Liver (tissue), 9 donors: ENCODE results near the gene UTP4. TPM values are rescaled to one million over a fixed set of nuclear protein-coding genes. Genes with fewer than 3 reads are reported as not detected.
"Not testable (repeated sequence)": the region's sequence is repeated elsewhere in the genome, so short reads cannot be mapped to it uniquely, and the experiment has no call there.

Source experiments
- DNase-seq: peaks from one replicate; pipeline ENCODE4 v3.0.0-alpha.2; 2017; ENCODE audit warnings: low spot score
- H3K27ac ChIP-seq, 2 donors: one replicate each; pipeline ENCODE4 v1.7.0; 2013; ENCODE audit warnings: inconsistent platforms in 2 of 2, low read length in 2 of 2, control low read depth in 1 of 2, low read depth in 1 of 2, mild to moderate bottlenecking in 1 of 2
- H3K27me3 ChIP-seq, 4 donors: one replicate each; pipeline versions ENCODE4 v1.6.1 to v1.7.0; 2013; ENCODE audit warnings: low read length in 3 of 4, inconsistent platforms in 1 of 4, mild to moderate bottlenecking in 1 of 4, moderate library complexity in 1 of 4; ENCODE audit not compliant: control insufficient read depth in 4 of 4, insufficient read depth in 4 of 4
- H3K36me3 ChIP-seq, 4 donors: one replicate each; pipeline versions ENCODE4 v1.6.1 to v1.7.0; 2013; ENCODE audit warnings: low read length in 3 of 4, mild to moderate bottlenecking in 3 of 4, low read depth in 1 of 4, moderate library complexity in 1 of 4; ENCODE audit not compliant: control insufficient read depth in 4 of 4, insufficient read depth in 3 of 4
- H3K4me1 ChIP-seq, 4 donors: one replicate each; pipeline versions ENCODE4 v1.6.1 to v1.7.0; 2013; ENCODE audit warnings: low read length in 3 of 4, mild to moderate bottlenecking in 3 of 4, moderate library complexity in 1 of 4; ENCODE audit not compliant: control insufficient read depth in 4 of 4, insufficient read depth in 4 of 4
- H3K4me3 ChIP-seq, 3 donors: one replicate each; pipeline versions ENCODE4 v1.6.1 to v1.7.0; 2013; ENCODE audit warnings: low read length in 3 of 3, control low read depth in 1 of 3, low read depth in 1 of 3, mild to moderate bottlenecking in 1 of 3
- H3K9ac ChIP-seq, 2 donors: one replicate each; pipeline ENCODE4 v1.7.0; 2013; ENCODE audit warnings: low read length in 2 of 2, mild to moderate bottlenecking in 2 of 2, moderate library complexity in 2 of 2, control low read depth in 1 of 2, low read depth in 1 of 2
- H3K9me3 ChIP-seq, 4 donors: one replicate each; pipeline versions ENCODE4 v1.6.1 to v1.7.0; 2013; ENCODE audit warnings: low read length in 3 of 4; ENCODE audit not compliant: control insufficient read depth in 4 of 4
- CTCF ChIP-seq: fragments of 150-350 bp; IDR thresholded peaks from 2 replicates; pipeline ENCODE4 v1.5.1; 2017; ENCODE audit warnings: improper control_type of control experiment, low read depth, low read length; ENCODE audit not compliant: missing input control
- EGR1 ChIP-seq, 2 donors: IDR thresholded peaks; 2 replicates each; pipeline ENCODE4 v1.6.1; 2016 to 2018; ENCODE audit warnings: antibody characterized with exemption in 2 of 2, low read depth in 2 of 2
- FOXA1 ChIP-seq: IDR thresholded peaks from 2 replicates; pipeline ENCODE4 v1.6.1; 2016; ENCODE audit warnings: antibody characterized with exemption
- FOXA2 ChIP-seq: IDR thresholded peaks from 2 replicates; pipeline ENCODE4 v1.6.1; 2016; ENCODE audit warnings: antibody characterized with exemption
- HNF4A ChIP-seq, 2 donors: conservative IDR thresholded peaks; 2 replicates each; pipeline ENCODE4 v1.6.1; 2016; ENCODE audit warnings: antibody characterized with exemption in 2 of 2, mild to moderate bottlenecking in 2 of 2
- HNF4G ChIP-seq: IDR thresholded peaks from 2 replicates; pipeline ENCODE4 v1.6.1; 2016; ENCODE audit warnings: antibody characterized with exemption
- JUND ChIP-seq, 2 donors: IDR thresholded peaks; 2 replicates each; pipeline ENCODE4 v1.6.1; 2016; ENCODE audit warnings: antibody characterized with exemption in 2 of 2
- MAX ChIP-seq: IDR thresholded peaks from 2 replicates; pipeline ENCODE4 v1.6.1; 2016; ENCODE audit warnings: antibody characterized with exemption
- NR2F2 ChIP-seq: IDR thresholded peaks from 2 replicates; pipeline ENCODE4 v1.6.1; 2016; ENCODE audit warnings: antibody characterized with exemption
- RAD21 ChIP-seq, 2 donors: IDR thresholded peaks; 2 replicates each; pipeline ENCODE4 v1.6.1; 2016; ENCODE audit warnings: antibody characterized with exemption in 2 of 2, mild to moderate bottlenecking in 2 of 2
- REST ChIP-seq: IDR thresholded peaks from 2 replicates; pipeline ENCODE4 v1.6.1; 2016; ENCODE audit warnings: antibody characterized with exemption, mild to moderate bottlenecking
- RXRA ChIP-seq, 2 donors: IDR thresholded peaks; 2 replicates each; pipeline ENCODE4 v1.6.1; 2017 to 2018; ENCODE audit warnings: antibody characterized with exemption in 2 of 2, mild to moderate bottlenecking in 1 of 2
- TAF1 ChIP-seq: conservative IDR thresholded peaks from 2 replicates; pipeline ENCODE4 v1.6.1; 2016; ENCODE audit warnings: antibody characterized with exemption, mild to moderate bottlenecking
- YY1 ChIP-seq: IDR thresholded peaks from 2 replicates; pipeline ENCODE4 v1.6.1; 2016; ENCODE audit warnings: antibody characterized with exemption, mild to moderate bottlenecking
- WGBS: extraction: QIAGEN DNeasy Blood & Tissue Kit; methylation state at CpG from one replicate; pipeline ENCODE4 v1.1.7; 2013; 5-methylcytosine and 5-hydroxymethylcytosine counted together
- polyA plus RNA-seq, 2 donors: library from polyadenylated mRNA; stranded (reverse) in 1 of 2; unstranded in 1 of 2; fragments of 200-250 nt in 1 of 2; fragments of >200 nt in 1 of 2; fragmentation: Nextera tagmentation in 1 of 2; extraction: Ambion mirVana in 1 of 2; gene quantifications; one replicate each; pipeline versions ENCODE4 v1.2.1 to v1.2.3, GENCODE V29; 2013 to 2015
- total RNA-seq, 2 donors: library from RNA; depleted of rRNA; stranded (reverse); fragments of >200 nt; gene quantifications; one replicate each; pipeline ENCODE4 v1.2.3, GENCODE V29; 2014
- donor health status: healthy.
- donor health status: healthy.
- donor health status: healthy.
- donor health status: healthy.
- donor health status: healthy.

The UTP4 gene
- total and polyA plus RNA-seq, 4 donors = 11.3 to 13.8 (median 12.4) TPM

- 85% methylated on average over 3 of the region's 3 CpGs for WGBS
- Histone ChIP-seq H3K27ac (no peak overlapping the region), H3K4me3 (no peak overlapping the region), H3K27me3 (no peaks in the 10 kb centered on the region), H3K9me3 (no peaks in the 10 kb centered on the region), H3K4me1 (peaks cover 10 to 27% (median 18%) of the 10 kb centered on the region in 4 donors), H3K36me3 (peaks cover 4 to 12% (median 9%) of the 10 kb centered on the region in 4 donors), H3K9ac (no peak overlapping the region)
- no peak for TF ChIP-seq JUND (IDR thresholded peaks at IDR 0.05)
- no peak for TF ChIP-seq FOXA2
- no peak for TF ChIP-seq REST
- TF ChIP-seq FOXA1 = no peak
- TF ChIP-seq YY1 = no peak
- peak; percentile 67 for TF ChIP-seq CTCF
- peak; percentile 88 to 90 for TF ChIP-seq RAD21 (IDR thresholded peaks at IDR 0.05)
- peak in 1 of 2 donors; percentile 20 for TF ChIP-seq HNF4A (conservative IDR thresholded peaks at IDR 0.05)
- DNase-seq = no peak
These were observed 8.5 kb upstream of the UTP4 start for GRCh38 chr16:69123910-69124309.

- not testable (repeated sequence) for H3K9ac ChIP-seq, H3K27me3 ChIP-seq, H3K9me3 ChIP-seq, H3K27ac ChIP-seq, DNase-seq, H3K4me3 ChIP-seq
- WGBS = 90% methylated on average over 8 of the region's 8 CpGs
- H3K36me3 ChIP-seq = peaks cover 4 to 12% (median 9%) of the 10 kb centered on the region in 4 donors
- peaks cover 5 to 22% (median 14%) of the 10 kb centered on the region in 4 donors for H3K4me1 ChIP-seq
These were observed 8.0 kb upstream of the UTP4 start for GRCh38 chr16:69124406-69124805.

GRCh38 chr16:69124961-69125360, 7.5 kb upstream of the UTP4 start:
- WGBS = 97% methylated on average over 14 of the region's 14 CpGs
- not testable (repeated sequence) for H3K9me3 ChIP-seq, H3K27me3 ChIP-seq, H3K9ac ChIP-seq, H3K4me3 ChIP-seq, H3K27ac ChIP-seq, DNase-seq
- H3K4me1 ChIP-seq = peaks cover 0 to 17% (median 8%) of the 10 kb centered on the region in 4 donors
- H3K36me3 ChIP-seq = peaks cover 2 to 12% (median 8%) of the 10 kb centered on the region in 4 donors

GRCh38 chr16:69126221-69126620, 6.2 kb upstream of the UTP4 start:
- WGBS = 80% methylated on average over 3 of the region's 3 CpGs
- no peak for DNase-seq
- Histone ChIP-seq H3K9ac (no peak overlapping the region), H3K27me3 (no peaks in the 10 kb centered on the region), H3K4me3 (no peak overlapping the region), H3K27ac (no peak overlapping the region), H3K4me1 (peaks cover 5 to 27% (median 13%) of the 10 kb centered on the region in 4 donors), H3K36me3 (peaks cover 0 to 2% (median under 1%) of the 10 kb centered on the region in 4 donors), H3K9me3 (no peaks in the 10 kb centered on the region)
- TF ChIP-seq HNF4A (conservative IDR thresholded peaks at IDR 0.05) (no peak), TAF1 (no peak), MAX (no peak), RXRA (IDR thresholded peaks at IDR 0.05) (no peak), EGR1 (IDR thresholded peaks at IDR 0.05; ENCODE audit: low read depth in 2 of 2) (no peak), REST (no peak), YY1 (no peak), FOXA1 (no peak), HNF4G (no peak), FOXA2 (no peak), NR2F2 (no peak)
